Keratinocyte (primary cell): Measurements from ENCODE around the gene ELMO3.

Experiments
- CTCF ChIP-seq, 3 experiments: IDR thresholded peaks in 1 of 3; conservative IDR thresholded peaks in 1 of 3; optimal IDR thresholded peaks in 1 of 3; 2 replicates in 2 of 3; 3 replicates in 1 of 3; pipeline versions ENCODE3 to v1.5.1; 2011; ENCODE audit warnings: low read length in 3 of 3, mild to moderate bottlenecking in 3 of 3, moderate library complexity in 2 of 3, control low read depth in 1 of 3, inconsistent platforms in 1 of 3; ENCODE audit not compliant: insufficient read depth in 2 of 3; ENCODE audit errors: extremely low read depth in 1 of 3
- EZH2 ChIP-seq: IDR thresholded peaks from one replicate; pipeline ENCODE4 v1.6.1; 2012; ENCODE audit warnings: inconsistent platforms, mild to moderate bottlenecking, low read length, moderate library complexity

- peak; percentile 79 to 94 (median 82) for TF ChIP-seq CTCF (optimal IDR thresholded peaks at IDR 0.05 in 1 of 3, IDR thresholded peaks at IDR 0.05 in 1 of 3, conservative IDR thresholded peaks at IDR 0.05 in 1 of 3; ENCODE audit: extremely low read depth in 1 of 3, insufficient read depth in 2 of 3, low read length in 3 of 3)
- no peak for TF ChIP-seq EZH2
Measured at GRCh38 chr16:67184995-67185650, 13.8 kb upstream of the ELMO3 start.
